Measurements from ENCODE around the gene ZNF225.

Gene ZNF225

GRCh38 chr19:44093931-44094765, 19.1 kb upstream of the ZNF225 start, which contains the start of gene ZNF224 (continued):
- TF ChIP-seq ZNF76 (tag by site-specific recombination; IDR thresholded peaks at IDR 0.05; ENCODE audit: borderline replicate concordance, low read depth): peak; percentile 100
- TF ChIP-seq ZNF645 (tag by site-specific recombination; IDR thresholded peaks at IDR 0.05): no peak
- TF ChIP-seq ZEB2 (tag by site-specific recombination; IDR thresholded peaks at IDR 0.05): peak; percentile 84
- TF ChIP-seq ZNF248 (tag by site-specific recombination; IDR thresholded peaks at IDR 0.05): no peak
- TF ChIP-seq ZNF692 (tag by site-specific recombination; IDR thresholded peaks at IDR 0.05): peak; percentile 43
- TF ChIP-seq ZFP37 (tag by site-specific recombination; IDR thresholded peaks at IDR 0.05): peak; percentile 85
- no peak for TF ChIP-seq ZFP3 (tag by site-specific recombination; IDR thresholded peaks at IDR 0.05; ENCODE audit: low read depth)
- TF ChIP-seq ZNF280D (tag by site-specific recombination; IDR thresholded peaks at IDR 0.05): 0 out of 2 replicates have a peak, but pooled peaks have one; percentile 2
- TF ChIP-seq YY1 (tag by site-specific recombination; IDR thresholded peaks at IDR 0.05): peak; percentile 21; the same call in 1 of the 2 replicates
- TF ChIP-seq, protein P1, sequence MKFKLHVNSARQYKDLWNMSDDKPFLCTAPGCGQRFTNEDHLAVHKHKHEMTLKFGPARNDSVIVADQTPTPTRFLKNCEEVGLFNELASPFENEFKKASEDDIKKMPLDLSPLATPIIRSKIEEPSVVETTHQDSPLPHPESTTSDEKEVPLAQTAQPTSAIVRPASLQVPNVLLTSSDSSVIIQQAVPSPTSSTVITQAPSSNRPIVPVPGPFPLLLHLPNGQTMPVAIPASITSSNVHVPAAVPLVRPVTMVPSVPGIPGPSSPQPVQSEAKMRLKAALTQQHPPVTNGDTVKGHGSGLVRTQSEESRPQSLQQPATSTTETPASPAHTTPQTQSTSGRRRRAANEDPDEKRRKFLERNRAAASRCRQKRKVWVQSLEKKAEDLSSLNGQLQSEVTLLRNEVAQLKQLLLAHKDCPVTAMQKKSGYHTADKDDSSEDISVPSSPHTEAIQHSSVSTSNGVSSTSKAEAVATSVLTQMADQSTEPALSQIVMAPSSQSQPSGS (tag by site-specific recombination; IDR thresholded peaks at IDR 0.05; ENCODE audit: low read depth): no peak

GRCh38 chr19:44107751-44108150, 5.4 kb upstream of the ZNF225 start:
- no peak overlapping the region for H3K4me3 ChIP-seq (ENCODE audit: low read depth, low read length)
- CTCF ChIA-PET: interaction anchor here (0.6 kb wide), 1 partner anchor 29 kb away, joined by 3 read pairs; no protein-coding TSS in a partner anchor
- peaks cover 61 to 84% of the 10 kb centered on the region in 2 experiments for H3K36me3 ChIP-seq (ENCODE audit: control insufficient read depth in 2 of 2, insufficient read depth in 1 of 2, low read length in 2 of 2)
- H3K4me1 ChIP-seq (ENCODE audit: control insufficient read depth, insufficient read depth, low read length): peaks cover 7% of the 10 kb centered on the region
- H3K9me3 ChIP-seq (ENCODE audit: control insufficient read depth, insufficient read depth, low read depth, low read length): peaks cover 58% of the 10 kb centered on the region
- TF ChIP-seq ZIC2 (tag by site-specific recombination; IDR thresholded peaks at IDR 0.05): no peak
- no peak for TF ChIP-seq ZNF24 (tag by site-specific recombination; IDR thresholded peaks at IDR 0.05)
- TF ChIP-seq SETDB1 (IDR thresholded peaks at IDR 0.05; ENCODE audit: insufficient read length, low read length): peak; percentile 81
- POLR2A ChIA-PET: interaction anchor here (1.4 kb wide), 1 partner anchor 14 kb away, joined by 5 read pairs; the partner anchor contains the start of gene ZNF224
- H3K27ac ChIP-seq (ENCODE audit: extremely low read depth, low read depth, low read length): no peak overlapping the region

GRCh38 chr19:44109458-44109857, 3.7 kb upstream of the ZNF225 start:
- Histone ChIP-seq H3K4me3 (ENCODE audit: low read depth, low read length) (no peak overlapping the region), H3K27ac (ENCODE audit: extremely low read depth, low read depth, low read length) (no peak overlapping the region), H3K4me1 (ENCODE audit: control insufficient read depth, insufficient read depth, low read length) (peaks cover 11% of the 10 kb centered on the region), H3K36me3 (ENCODE audit: control insufficient read depth in 2 of 2, insufficient read depth in 1 of 2, low read length in 2 of 2) (peaks cover 44 to 67% of the 10 kb centered on the region in 2 experiments), H3K9me3 (ENCODE audit: control insufficient read depth, insufficient read depth, low read depth, low read length) (peaks cover 55% of the 10 kb centered on the region)
- CTCF ChIA-PET: interaction anchor here (0.7 kb wide), 2 partner anchors 169 to 343 kb away, joined by 3 read pairs; no protein-coding TSS in a partner anchor
- TF ChIP-seq ZNF629 (tag by site-specific recombination; IDR thresholded peaks at IDR 0.05) (peak; percentile 45; the same call in 1 of the 2 replicates), ZBTB6 (tag by site-specific recombination; IDR thresholded peaks at IDR 0.05) (no peak), ZBTB21 (tag by site-specific recombination; IDR thresholded peaks at IDR 0.05) (peak; percentile 49; the same call in 1 of the 2 replicates)
- TF ChIP-seq, protein P1 (tag by site-specific recombination; IDR thresholded peaks at IDR 0.05; ENCODE audit: low read depth): peak; percentile 91
- POLR2A ChIA-PET: interaction anchor here (0.6 kb wide), 1 partner anchor 13 kb away, joined by 3 read pairs; no protein-coding TSS in a partner anchor

Measured in HEK293 (cell line).